Posterior cingulate gyrus (tissue), 11 donors: ENCODE results near the gene MPI.
"Not testable (repeated sequence)": the region's sequence is repeated elsewhere in the genome, so short reads cannot be mapped to it uniquely, and the experiment has no call there.

Experiments
- DNase-seq, 10 donors: peaks; one replicate each; pipeline versions ENCODE4 v3.0.0 to v3.0.0-alpha.2; 2020 to 2021; ENCODE audit warnings: mixed read lengths in 3 of 10
- intact Hi-C: fragments of 100-400 bp; cut with DNase I; formaldehyde crosslinking; loops from one replicate; pipeline ENCODE4 v1.15.1; 2023

The MPI gene

GRCh38 chr15:74888716-74889115, 1.1 kb upstream of the MPI start:
- intact Hi-C loops = no loop called here
- peak in 2 of 10 donors; percentile 2 to 13 for DNase-seq

- intact Hi-C loops = no loop called here
- DNase-seq = peak in 9 of 10 donors; percentile 36 to 93 (median 56)
Observed at GRCh38 chr15:74889390-74889882, 406 bp upstream of the MPI start.

GRCh38 chr15:74890665-74890960, 771 bp downstream of the MPI start:
- intact Hi-C loops = no loop called here
- no peak for DNase-seq

GRCh38 chr15:74891469-74891868, 1.6 kb downstream of the MPI start:
- intact Hi-C loops = no loop called here
- no peak for DNase-seq

GRCh38 chr15:74892313-74892712, 2.5 kb downstream of the MPI start:
- intact Hi-C loops = no loop called here
- peak in 2 of 10 donors; percentile 55 to 68 for DNase-seq

- intact Hi-C loops = no loop called here
- DNase-seq = peak in 2 of 10 donors; percentile 8 to 36
Observed at GRCh38 chr15:74892931-74893330, 3.1 kb downstream of the MPI start.

GRCh38 chr15:74893627-74894026, 3.8 kb downstream of the MPI start:
- DNase-seq = peak in 1 of 10 donors; percentile 8
- intact Hi-C loops = no loop called here

- peak in 2 of 10 donors; percentile 16 to 18 for DNase-seq
- intact Hi-C loops = not testable (repeated sequence)
Observed at GRCh38 chr15:74894383-74894782, 4.5 kb downstream of the MPI start.

- intact Hi-C loops = no loop called here
- peak in 2 of 10 donors; percentile 4 to 47 for DNase-seq
Observed at GRCh38 chr15:74895830-74896229, 6.0 kb downstream of the MPI start.

- DNase-seq = no peak
- intact Hi-C loops = no loop called here
Observed at GRCh38 chr15:74896316-74896715, 6.5 kb downstream of the MPI start.

- DNase-seq = peak in 2 of 10 donors; percentile 44 to 70
- intact Hi-C loops = no loop called here
Observed at GRCh38 chr15:74897300-74897701, 7.5 kb downstream of the MPI start.

- DNase-seq = peak in 6 of 10 donors; percentile 45 to 90 (median 54)
- intact Hi-C loops = loop anchor here (5.0 kb wide), 1 partner anchor 119 kb away; the partner anchor contains the start of gene CSK
Observed at GRCh38 chr15:74901612-74902063, 11.8 kb downstream of the MPI start.

GRCh38 chr15:74902295-74903075, 12.6 kb downstream of the MPI start:
- DNase-seq = peak in 2 of 10 donors; percentile 28 to 33
- intact Hi-C loops = loop anchor here (5.0 kb wide), 1 partner anchor 120 kb away; the partner anchor contains the start of gene CSK

GRCh38 chr15:74903676-74904075, 13.8 kb downstream of the MPI start:
- DNase-seq = no peak
- intact Hi-C loops = loop anchor here (5.0 kb wide), 1 partner anchor 121 kb away; the partner anchor contains the start of gene CSK

- intact Hi-C loops = loop anchor here (5.0 kb wide), 1 partner anchor 122 kb away; the partner anchor contains the start of gene CSK
- DNase-seq = peak in 1 of 10 donors; percentile 59
Observed at GRCh38 chr15:74904190-74904805, 14.5 kb downstream of the MPI start.

- DNase-seq = peak in 6 of 10 donors; percentile 18 to 84 (median 32)
- intact Hi-C loops = loop anchor here (1.0 to 5.0 kb wide), 3 partner anchors 32 to 63 kb away; partner anchors contain the start of genes COX5A, SCAMP2 and ULK3
Observed at GRCh38 chr15:74906067-74906449, 16.2 kb downstream of the MPI start.

GRCh38 chr15:74906450-74907162, 16.8 kb downstream of the MPI start, which contains the start of gene FAM219B:
TSS of gene FAM219B (minus strand) at chr15:74906851. CDS start at chr15:74906800, 51 bp downstream.
- intact Hi-C loops = loop anchor here (1.0 to 5.0 kb wide), 3 partner anchors 32 to 64 kb away; partner anchors contain the start of genes COX5A, SCAMP2 and ULK3

GRCh38 chr15:74907163-74907870, 17.5 kb downstream of the MPI start:
- intact Hi-C loops = loop anchor here (2.0 to 5.0 kb wide), 2 partner anchors 35 to 65 kb away; partner anchors contain the start of genes SCAMP2 and ULK3
- peak in 1 of 10 donors; percentile 50 for DNase-seq

More at GRCh38 chr15:74906450-74907162, 16.8 kb downstream of the MPI start, which contains the start of gene FAM219B:
- DNase-seq = peak; percentile 88 to 99 (median 95)

GRCh38 chr15:74908635-74909034, 18.8 kb downstream of the MPI start:
- peak in 1 of 10 donors; percentile 8 for DNase-seq
- intact Hi-C loops = loop anchor here (5.0 kb wide), 1 partner anchor 36 kb away; the partner anchor contains the start of gene SCAMP2
